Astrocyte of the hippocampus (primary cell): ENCODE results near the gene EIF5B.
"Not testable (repeated sequence)": the region's sequence is repeated elsewhere in the genome, so short reads cannot be mapped to it uniquely, and the experiment has no call there.

Source experiments
- DNase-seq: peaks from one replicate; pipeline ENCODE4 v3.0.0; 2011; ENCODE audit warnings: low read depth, low spot score

EIF5B gene

GRCh38 chr2:99337113-99338028 is at the start of gene EIF5B:
TSS of gene EIF5B (plus strand) at chr2:99337389. CDS start at chr2:99337555, 166 bp downstream.
- peak; percentile 99 for DNase-seq

GRCh38 chr2:99297994-99298393 is 39.2 kb upstream of the EIF5B start:
- no peak for DNase-seq

GRCh38 chr2:99299580-99299979 is 37.6 kb upstream of the EIF5B start:
- DNase-seq, result no peak

GRCh38 chr2:99301097-99301496 is 36.1 kb upstream of the EIF5B start, which contains the start of gene LYG1:
TSS of gene LYG1 (minus strand) at chr2:99301197. CDS start at chr2:99295670, 5,527 bp downstream.
- DNase-seq, result not testable (repeated sequence)

GRCh38 chr2:99317161-99317872 is 19.9 kb upstream of the EIF5B start:
- no peak for DNase-seq

- DNase-seq, result not testable (repeated sequence)
Measured at GRCh38 chr2:99317873-99318200, 19.4 kb upstream of the EIF5B start.

- DNase-seq, result no peak
Measured at GRCh38 chr2:99325384-99325783, 11.8 kb upstream of the EIF5B start.

- peak; percentile 100 for DNase-seq
Measured at GRCh38 chr2:99335911-99336803, 1.0 kb upstream of the EIF5B start, which contains the start of gene TXNDC9. TSS of gene TXNDC9 (minus strand) at chr2:99336333. CDS start at chr2:99333210, 3,123 bp downstream.

- DNase-seq, result no peak
Measured at GRCh38 chr2:99336804-99337112, 431 bp upstream of the EIF5B start.

GRCh38 chr2:99338029-99338585 is 918 bp downstream of the EIF5B start:
- peak; percentile 40 for DNase-seq

GRCh38 chr2:99340669-99341236 is 3.6 kb downstream of the EIF5B start:
- DNase-seq, result no peak

- DNase-seq, result no peak
Measured at GRCh38 chr2:99342536-99342935, 5.3 kb downstream of the EIF5B start.

- DNase-seq, result not testable (repeated sequence)
Measured at GRCh38 chr2:99345446-99345845, 8.3 kb downstream of the EIF5B start.

GRCh38 chr2:99346218-99346617 is 9.0 kb downstream of the EIF5B start:
- DNase-seq, result no peak

- no peak for DNase-seq
Measured at GRCh38 chr2:99348173-99348572, 11.0 kb downstream of the EIF5B start.

- DNase-seq, result no peak
Measured at GRCh38 chr2:99350194-99350593, 13.0 kb downstream of the EIF5B start.

GRCh38 chr2:99354070-99354469 is 16.9 kb downstream of the EIF5B start:
- peak; percentile 12 for DNase-seq

GRCh38 chr2:99354825-99355224 is 17.6 kb downstream of the EIF5B start:
- DNase-seq, result not testable (repeated sequence)

- DNase-seq, result no peak
Measured at GRCh38 chr2:99356853-99357252, 19.7 kb downstream of the EIF5B start.

- no peak for DNase-seq
Measured at GRCh38 chr2:99365661-99366060, 28.5 kb downstream of the EIF5B start.

GRCh38 chr2:99368854-99369253 is 31.7 kb downstream of the EIF5B start:
- DNase-seq, result not testable (repeated sequence)
